Lower leg skin (tissue), 3 donors: ENCODE data around the gene CACHD1.

ENCODE experiments used
- CTCF ChIP-seq, 3 donors: fragments of 450-650 bp; IDR thresholded peaks; one replicate each; pipeline ENCODE4 v1.5.1; 2016; ENCODE audit warnings: antibody characterized with exemption in 3 of 3, mild to moderate bottlenecking in 3 of 3, moderate library complexity in 2 of 3
- POLR2A ChIP-seq, 2 donors: fragments of 450-650 bp; IDR thresholded peaks; one replicate each; pipeline ENCODE4 v1.6.1; 2016 to 2017; ENCODE audit warnings: antibody characterized with exemption in 2 of 2, mild to moderate bottlenecking in 1 of 2, moderate library complexity in 1 of 2

GRCh38 chr1:64527786-64528185, 57.9 kb downstream of the CACHD1 start:
- TF ChIP-seq CTCF (IDR thresholded peaks at IDR 0.05): no peak
- TF ChIP-seq POLR2A (IDR thresholded peaks at IDR 0.05): no peak
